HepG2 (cell line): ENCODE data around the gene B3GNT8. TPM values are rescaled to one million over a fixed set of nuclear protein-coding genes. Genes with fewer than 3 reads are reported as not detected.

Experiments
- ATAD3A ChIP-seq: sonication (generic); formaldehyde crosslinking; IDR thresholded peaks from 2 replicates; pipeline ENCODE4 v1.4.0; 2020; ENCODE audit warnings: missing genetic modification reagents
- ATRX ChIP-seq: sonication (generic); formaldehyde crosslinking; IDR thresholded peaks from 2 replicates; pipeline ENCODE4 v1.4.0; 2020; ENCODE audit warnings: missing genetic modification reagents, borderline replicate concordance
- KIAA2018 ChIP-seq: sonication (generic); formaldehyde crosslinking; IDR thresholded peaks from 2 replicates; pipeline ENCODE4 v1.5.0; 2020; ENCODE audit warnings: mild to moderate bottlenecking, missing genetic modification reagents, borderline replicate concordance
- PAX8 ChIP-seq: sonication (generic); formaldehyde crosslinking; IDR thresholded peaks from 2 replicates; pipeline ENCODE4 v1.8.0; 2022; ENCODE audit warnings: mild to moderate bottlenecking, missing genetic modification reagents, borderline replicate concordance
- SETDB1 ChIP-seq: sonication (generic); formaldehyde crosslinking; IDR thresholded peaks from 2 replicates; pipeline ENCODE4 v1.5.1; 2020; ENCODE audit warnings: missing genetic modification reagents, mild to moderate bottlenecking, borderline replicate concordance
- TRAFD1 ChIP-seq: sonication (generic); formaldehyde crosslinking; IDR thresholded peaks from 2 replicates; pipeline ENCODE4 v1.5.1; 2020; ENCODE audit warnings: missing genetic modification reagents, mild to moderate bottlenecking, borderline replicate concordance
- ZBTB2 ChIP-seq: sonication (generic); formaldehyde crosslinking; IDR thresholded peaks from 2 replicates; pipeline ENCODE4 v1.8.0; 2022; ENCODE audit warnings: low read depth, missing genetic modification reagents
- ZFP91 ChIP-seq: sonication (generic); formaldehyde crosslinking; IDR thresholded peaks from 2 replicates; pipeline ENCODE4 v1.9.0; 2022; ENCODE audit warnings: missing genetic modification reagents, mild to moderate bottlenecking, borderline replicate concordance
- ZNF24 ChIP-seq: fragments of 450-650 bp; IDR thresholded peaks from 2 replicates; pipeline ENCODE4 v1.6.1; 2017; ENCODE audit warnings: antibody characterized with exemption, mild to moderate bottlenecking
- ZNF446 ChIP-seq: sonication (generic); formaldehyde crosslinking; IDR thresholded peaks from 2 replicates; pipeline ENCODE4 v1.5.0; 2020; ENCODE audit warnings: mild to moderate bottlenecking, missing genetic modification reagents
- ZNF556 ChIP-seq: sonication (generic); formaldehyde crosslinking; IDR thresholded peaks from 2 replicates; pipeline ENCODE4 v1.4.0; 2020; ENCODE audit warnings: mild to moderate bottlenecking, missing genetic modification reagents, borderline replicate concordance
- ZNF674 ChIP-seq: sonication (generic); formaldehyde crosslinking; IDR thresholded peaks from 2 replicates; pipeline ENCODE4 v1.5.0; 2020; ENCODE audit warnings: low read depth, mild to moderate bottlenecking, missing genetic modification reagents
- polyA plus RNA-seq, 8 experiments: library from polyadenylated mRNA; depleted of rRNA in 3 of 8; stranded (reverse) in 7 of 8; unstranded in 1 of 8; fragments of >200 nt; fragmentation: Illumina TruSeq in 4 of 8; extraction: Trizol in 4 of 8; gene quantifications; 2 replicates each; pipeline versions ENCODE4 v1.2.1 to v1.2.3, GENCODE V29; 2011 to 2016; ENCODE audit warnings: low read depth in 4 of 8, missing spikeins in 1 of 8, mixed read lengths in 1 of 8; ENCODE audit not compliant: insufficient read depth in 1 of 8
- total RNA-seq, 5 experiments: library from RNA; depleted of rRNA; stranded (reverse); fragments of >200 nt; fragmentation: Illumina TruSeq; extraction: Trizol; gene quantifications; 2 replicates each; pipeline ENCODE4 v1.2.3, GENCODE V29; 2016; ENCODE audit warnings: low read depth in 1 of 5

B3GNT8 gene
- total and polyA plus RNA-seq, 2 of the 13 experiments (the other 11 are each of a cell fraction or from before 2014, with no cell fraction given) = 0.26 to 1.9 TPM

- TF ChIP-seq ZFP91 (CRISPR knock-in tag) (peak; percentile 89; the same call in 1 of the 2 replicates), SETDB1 (CRISPR knock-in tag) (no peak), TRAFD1 (CRISPR knock-in tag) (0 out of 2 replicates have a peak, but pooled peaks have one; percentile 24), ZNF556 (no peak; the same call in 1 of the 2 replicates), PAX8 (CRISPR knock-in tag) (no peak), KIAA2018 (CRISPR knock-in tag) (no peak; the same call in 1 of the 2 replicates), ZNF446 (CRISPR knock-in tag) (0 out of 2 replicates have a peak, but pooled peaks have one; percentile 13), ZBTB2 (CRISPR knock-in tag) (no peak), ZNF674 (CRISPR knock-in tag) (no peak), ZNF24 (peak; percentile 88), ATRX (CRISPR knock-in tag) (no peak), ATAD3A (CRISPR knock-in tag) (no peak)
Observed at GRCh38 chr19:41397086-41398049, 29.8 kb downstream of the B3GNT8 start, which contains the start of the genes BCKDHA and EXOSC5 (continued).
